ENCODE measurements around the gene CLN6. TPM values are rescaled to one million over a fixed set of nuclear protein-coding genes. Genes with fewer than 3 reads are reported as not detected.
A peak's percentile ranks its signal among the peaks of the same experiment; 100 is the strongest.

CLN6 gene
- total and polyA plus RNA-seq, 9 of the 15 experiments (the other 6 are each of a cell fraction or from before 2014, with no cell fraction given) = 0.71 to 53.3 (median 39.3) TPM

DNA sequence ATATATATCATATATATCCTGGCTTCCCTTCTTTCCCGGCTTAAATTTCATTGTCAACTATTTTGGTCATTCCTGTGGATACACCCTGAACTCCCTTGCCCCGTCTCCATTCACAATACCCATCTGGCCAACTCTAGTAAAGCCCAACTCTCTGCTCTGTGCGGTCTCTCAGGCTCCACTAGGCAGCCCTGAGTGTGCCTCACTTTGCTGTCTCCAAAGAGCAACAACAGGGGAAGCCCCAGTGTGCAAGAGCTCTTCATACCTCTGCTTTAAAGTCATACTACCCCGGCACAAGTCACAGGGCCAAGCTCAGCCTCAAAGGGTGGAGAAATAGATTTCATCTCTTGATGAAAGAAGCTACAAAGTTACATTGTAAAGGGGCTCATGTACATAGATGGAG, 29.2 kb upstream of the CLN6 start:
- in situ Hi-C loops (cut with MboI) (no loop called here), intact Hi-C loops (cut with micrococcal nuclease) (no loop called here)
- Histone ChIP-seq H3K9me3 (replicated peaks; ENCODE audit: control insufficient read depth, insufficient read depth, low read depth, low read length) (no peaks in the 10 kb centered on the region; the same call in 1 of the 2 replicates), H3K27ac (ENCODE audit: extremely low read depth, low read depth, low read length) (no peak overlapping the region), H3K4me2 (ENCODE audit: insufficient read depth, low read length) (no peak overlapping the region), H2AFZ (ENCODE audit: low read depth, low read length) (no peak overlapping the region), H3K79me2 (ENCODE audit: control insufficient read depth, insufficient read depth, low read length) (no peaks in the 10 kb centered on the region), H3K4me1 (replicated peaks in 1 of 2; ENCODE audit: control insufficient read depth in 2 of 2, insufficient read depth in 2 of 2, low read length in 2 of 2) (peaks cover 0 to 11% of the 10 kb centered on the region in 2 experiments; a peak in 2 of 5 replicates), H3K9me1 (ENCODE audit: control insufficient read depth, insufficient read depth, low read length) (no peaks in the 10 kb centered on the region), H4K20me1 (replicated peaks; ENCODE audit: control insufficient read depth, insufficient read depth, low read length) (no peaks in the 10 kb centered on the region), H3K4me3 (no peak overlapping the region), H3K9ac (ENCODE audit: insufficient read depth in 1 of 2, low read depth in 2 of 2, low read length in 2 of 2) (no peak overlapping the region), H3K27me3 (ENCODE audit: control insufficient read depth in 2 of 2, insufficient read depth in 2 of 2, low read length in 2 of 2) (peaks cover 30 to 44% of the 10 kb centered on the region in 2 experiments), H3K36me3 (ENCODE audit: control insufficient read depth, insufficient read depth, low read length) (no peaks in the 10 kb centered on the region)
- no peak for DNase-seq (ENCODE audit: extremely low read depth in 1 of 4, low spot score in 3 of 4)
- no peak for TF ChIP-seq POLR3A (IDR thresholded peaks at IDR 0.05; ENCODE audit: borderline replicate concordance, extremely low read depth, insufficient read depth, insufficient read length)
- no peak for TF ChIP-seq CCAR2 (IDR thresholded peaks at IDR 0.05; ENCODE audit: low read depth, low read length)
- TF ChIP-seq MEIS2 (IDR thresholded peaks at IDR 0.05; ENCODE audit: partially characterized antibody) = no peak
- no peak for TF ChIP-seq MTA1 (IDR thresholded peaks at IDR 0.05; ENCODE audit: borderline replicate concordance)
- no peak for TF ChIP-seq CHD2 (IDR thresholded peaks at IDR 0.05; ENCODE audit: low read depth, low read length)
- 2% methylated on average over 3 of the region's 4 CpGs for WGBS (ENCODE audit: insufficient coverage, low coverage, missing lambda C conversion rate)
- CTCF ChIA-PET (ENCODE audit: low intra/inter-chr PET ratio) = no interaction called here
- FAIRE-seq = no peak
- no peak for ATAC-seq
- BruUV-seq (replicated peaks) = no TSS peak
- POLR2A ChIA-PET = interaction anchor here (1.5 kb wide), 1 partner anchor 19 kb away, joined by 4 read pairs; the partner anchor contains the start of gene FEM1B

DNA sequence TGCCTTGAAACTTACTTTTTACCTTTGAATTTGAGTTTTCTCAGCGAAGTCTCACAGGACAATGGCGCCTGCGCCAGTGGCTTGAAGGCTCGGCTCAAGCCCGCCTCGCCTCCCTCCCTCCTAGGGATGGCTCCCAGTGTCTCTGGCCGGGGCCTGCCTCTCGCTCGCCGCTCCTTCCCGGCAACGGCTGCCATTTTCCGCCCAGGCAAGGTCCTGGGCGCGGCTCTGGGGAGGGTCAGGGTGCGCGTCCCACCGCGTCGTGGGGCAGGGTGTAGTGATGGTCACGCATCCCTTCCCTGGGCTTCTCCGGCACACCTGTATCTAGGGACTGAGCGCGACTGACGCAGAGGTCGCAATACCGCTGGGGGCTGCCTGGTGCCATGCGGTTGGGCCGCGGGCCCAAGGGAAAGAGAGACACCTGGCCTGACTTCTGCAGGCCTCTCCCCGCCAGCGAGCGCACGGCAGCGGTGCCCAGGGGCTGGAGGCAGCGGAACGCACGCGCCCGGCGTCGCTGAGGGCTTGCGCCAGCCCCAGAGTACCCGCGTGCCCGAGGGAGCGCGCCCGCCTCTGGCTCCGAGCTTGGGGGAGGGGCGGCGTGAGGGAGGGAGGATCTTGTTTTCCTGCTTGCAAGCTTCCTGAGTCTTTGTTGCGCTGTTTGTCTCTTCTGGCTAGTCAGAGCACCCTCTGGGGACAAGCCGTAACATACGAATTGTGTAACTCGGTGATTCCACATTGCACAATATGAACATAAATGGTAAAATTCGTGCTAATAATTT, 27.3 kb upstream of the CLN6 start:
- Histone ChIP-seq H3K9ac (ENCODE audit: insufficient read depth in 1 of 2, low read depth in 2 of 2, low read length in 2 of 2) (no peak overlapping the region), H3K4me2 (ENCODE audit: insufficient read depth, low read length) (no peak overlapping the region), H3K4me3 (no peak overlapping the region), H2AFZ (ENCODE audit: low read depth, low read length) (no peak overlapping the region), H3K9me1 (ENCODE audit: control insufficient read depth, insufficient read depth, low read length) (no peaks in the 10 kb centered on the region), H3K27me3 (ENCODE audit: control insufficient read depth in 2 of 2, insufficient read depth in 2 of 2, low read length in 2 of 2) (peaks cover 24 to 39% of the 10 kb centered on the region in 2 experiments), H3K4me1 (replicated peaks in 1 of 2; ENCODE audit: control insufficient read depth in 2 of 2, insufficient read depth in 2 of 2, low read length in 2 of 2) (peaks cover 0 to 12% of the 10 kb centered on the region in 2 experiments; a peak in 3 of 5 replicates), H3K9me3 (replicated peaks; ENCODE audit: control insufficient read depth, insufficient read depth, low read depth, low read length) (no peaks in the 10 kb centered on the region), H3K79me2 (ENCODE audit: control insufficient read depth, insufficient read depth, low read length) (no peaks in the 10 kb centered on the region), H3K27ac (ENCODE audit: extremely low read depth, low read depth, low read length) (no peak overlapping the region), H3K36me3 (ENCODE audit: control insufficient read depth, insufficient read depth, low read length) (no peaks in the 10 kb centered on the region), H4K20me1 (replicated peaks; ENCODE audit: control insufficient read depth, insufficient read depth, low read length) (no peaks in the 10 kb centered on the region)
- no TSS peak for BruUV-seq (replicated peaks)
- ChIA-PET CTCF (ENCODE audit: low intra/inter-chr PET ratio) (no interaction called here), POLR2A (no interaction called here)
- FAIRE-seq (no peak), DNase-seq (ENCODE audit: extremely low read depth in 1 of 4, low spot score in 3 of 4) (no peak), ATAC-seq (no peak)
- in situ Hi-C loops (cut with MboI) = no loop called here
- intact Hi-C loops (cut with micrococcal nuclease) = no loop called here
- 49% methylated on average over 33 of the region's 57 CpGs for WGBS (ENCODE audit: insufficient coverage, low coverage, missing lambda C conversion rate)
- TF ChIP-seq MEIS2 (IDR thresholded peaks at IDR 0.05; ENCODE audit: partially characterized antibody) = no peak
- no peak for TF ChIP-seq BRCA1 (IDR thresholded peaks at IDR 0.05)
- TF ChIP-seq BRCA1 (CRISPR knock-in tag; IDR thresholded peaks at IDR 0.05) = no peak
- TF ChIP-seq TCF7 (IDR thresholded peaks at IDR 0.05; ENCODE audit: borderline replicate concordance) = no peak
- no peak for TF ChIP-seq CEBPG (CRISPR knock-in tag; IDR thresholded peaks at IDR 0.05)
- TF ChIP-seq CEBPG (tag; conservative IDR thresholded peaks at IDR 0.05 in 1 of 2, IDR thresholded peaks at IDR 0.05 in 1 of 2) = 0 out of 4 replicates have a peak, but pooled peaks of 1 of the 2 experiments have one; percentile 12
- TF ChIP-seq CCNT2 (IDR thresholded peaks at IDR 0.05; ENCODE audit: borderline replicate concordance, extremely low read depth, insufficient read length, low read depth, low read length) = no peak
- TF ChIP-seq RBM14 (IDR thresholded peaks at IDR 0.05; ENCODE audit: borderline replicate concordance, insufficient read depth, low read depth, low read length) = no peak
- no peak for TF ChIP-seq SAP30 (IDR thresholded peaks at IDR 0.05; ENCODE audit: borderline replicate concordance, insufficient read depth, low read depth, low read length, poor library complexity, severe bottlenecking)
- no peak for TF ChIP-seq XRCC5 (IDR thresholded peaks at IDR 0.05; ENCODE audit: low read depth, low read length)
- TF ChIP-seq MCM5 (IDR thresholded peaks at IDR 0.05; ENCODE audit: low read depth) = no peak
- no peak for TF ChIP-seq ZNF3 (CRISPR knock-in tag; IDR thresholded peaks at IDR 0.05)
- no peak for TF ChIP-seq GATA2 (CRISPR knock-in tag; IDR thresholded peaks at IDR 0.05)
